GM19193 (cell line): Measurements from ENCODE around the gene FAM174B.
A peak's percentile ranks its signal among the peaks of the same experiment; 100 is the strongest.

Experiments
- POLR2A ChIP-seq: IDR thresholded peaks from 4 replicates; pipeline ENCODE4 v1.6.1; 2011; ENCODE audit not compliant: insufficient read depth, insufficient read length; ENCODE audit errors: extremely low read depth

FAM174B gene

DNA sequence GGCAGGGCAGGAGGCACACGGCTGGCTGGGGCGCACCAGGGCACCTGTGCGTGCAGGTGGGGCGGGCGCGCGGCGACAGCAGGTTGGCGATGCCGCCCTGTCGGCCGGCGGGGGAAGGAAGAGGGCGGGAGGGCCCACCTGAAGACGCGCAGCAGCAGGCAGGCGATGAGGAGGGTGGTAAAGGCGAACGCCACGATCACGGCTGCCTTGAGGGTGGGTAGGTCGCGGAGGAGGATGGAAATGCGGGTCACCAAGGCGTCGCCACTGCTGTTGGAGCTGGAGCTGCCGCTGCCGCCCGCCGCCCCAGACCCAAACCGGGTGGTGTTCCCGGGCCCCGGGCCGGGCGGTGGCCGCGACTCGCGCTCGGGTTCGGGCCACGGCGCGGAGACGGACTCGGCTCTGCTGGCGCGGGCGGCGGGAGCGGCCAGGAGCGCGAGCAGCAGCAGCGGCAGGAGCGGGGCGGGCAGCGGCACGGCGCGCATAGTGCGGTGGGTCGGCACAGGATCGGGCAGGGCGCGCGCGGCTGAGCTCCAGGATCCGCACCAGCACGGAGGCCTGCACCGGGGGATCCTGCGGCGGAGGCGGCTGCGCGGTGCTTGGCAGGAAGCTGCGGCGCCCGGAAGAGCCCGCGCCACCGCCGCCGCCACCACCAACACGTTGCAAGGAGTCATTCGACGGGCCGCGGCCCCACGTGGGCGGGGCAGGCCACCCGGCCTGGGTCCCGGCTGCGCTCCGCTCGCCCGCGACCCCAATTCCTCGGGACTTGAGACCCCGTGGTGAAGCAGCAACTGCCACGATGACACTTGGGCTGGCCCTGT lies at the start of gene FAM174B:
FAM174B (minus strand) TSS at position 598 of the 818 bp plus-strand sequence.
- TF ChIP-seq POLR2A, result peak; percentile 18

- no peak for TF ChIP-seq POLR2A
Observed at GRCh38 chr15:92696096-92696495, 40.5 kb upstream of the FAM174B start.

DNA sequence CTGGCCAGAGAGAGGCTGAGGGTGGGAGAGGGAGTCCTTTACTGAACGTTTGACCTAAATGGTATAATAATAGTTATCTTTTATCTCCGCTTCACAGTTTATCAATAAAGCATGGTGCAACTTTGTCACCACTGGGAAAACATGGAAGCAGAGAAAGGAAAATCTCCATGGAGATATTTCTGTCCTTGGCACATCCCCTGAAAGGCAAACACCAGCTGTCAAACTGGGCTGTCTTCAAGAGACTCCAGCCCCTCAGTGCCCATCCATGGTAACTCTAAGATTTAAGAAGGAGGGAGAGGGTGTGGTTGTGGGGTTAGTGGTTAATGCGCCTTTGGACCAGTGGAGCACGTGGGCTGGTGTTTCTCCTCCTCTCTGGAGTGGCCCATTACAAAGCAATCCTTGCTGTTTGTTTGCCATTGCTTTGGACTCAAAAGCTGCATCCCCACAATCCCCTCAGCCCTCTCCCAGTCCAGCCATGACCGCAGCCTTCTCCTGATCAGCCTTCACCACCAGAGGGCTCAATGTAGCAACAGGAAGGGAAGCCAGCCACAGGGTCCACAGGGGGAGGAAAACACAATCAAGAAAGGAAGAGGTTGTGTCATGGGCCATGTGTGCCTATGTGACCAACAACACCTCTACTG lies 38.2 kb upstream of the FAM174B start:
- TF ChIP-seq POLR2A, result no peak

DNA sequence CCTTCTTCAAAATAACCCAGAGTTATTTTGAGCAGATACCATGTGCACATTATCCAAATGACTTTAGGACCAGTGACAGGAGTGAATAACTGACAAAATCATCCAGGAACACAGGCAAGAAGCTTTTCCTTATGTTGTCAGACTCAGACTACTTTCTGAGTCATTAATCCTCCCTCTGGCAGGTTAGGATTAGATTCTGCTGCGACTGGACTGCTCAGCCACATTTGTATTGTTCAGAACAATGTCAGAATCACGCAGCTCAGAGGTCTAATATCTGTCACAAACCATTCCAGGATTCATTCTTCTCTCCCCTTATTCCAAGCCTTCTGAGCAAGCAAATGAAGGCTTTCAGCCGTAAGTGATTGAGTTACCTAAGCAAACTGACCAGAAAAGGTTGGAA lies 34.8 kb upstream of the FAM174B start:
- no peak for TF ChIP-seq POLR2A

DNA sequence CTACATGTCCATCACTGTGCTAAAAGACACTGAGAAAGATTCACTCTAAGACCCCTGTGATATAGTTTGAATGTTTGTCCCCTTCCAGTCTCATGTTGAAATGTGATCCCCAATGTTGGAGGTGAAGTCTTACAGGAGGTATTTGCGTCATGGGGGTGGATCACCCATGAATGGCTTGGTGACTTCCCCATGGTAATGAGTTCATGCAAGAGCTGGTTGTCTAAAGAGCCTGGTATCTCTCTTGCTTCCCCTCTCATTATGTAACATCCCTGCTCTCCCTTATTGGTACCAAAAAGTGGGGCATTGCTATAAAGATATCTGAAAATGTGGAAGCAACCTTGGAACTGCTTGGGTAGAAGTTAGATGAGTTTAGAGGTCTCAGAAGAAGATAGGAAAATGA lies 32.2 kb upstream of the FAM174B start:
- TF ChIP-seq POLR2A, result no peak

DNA sequence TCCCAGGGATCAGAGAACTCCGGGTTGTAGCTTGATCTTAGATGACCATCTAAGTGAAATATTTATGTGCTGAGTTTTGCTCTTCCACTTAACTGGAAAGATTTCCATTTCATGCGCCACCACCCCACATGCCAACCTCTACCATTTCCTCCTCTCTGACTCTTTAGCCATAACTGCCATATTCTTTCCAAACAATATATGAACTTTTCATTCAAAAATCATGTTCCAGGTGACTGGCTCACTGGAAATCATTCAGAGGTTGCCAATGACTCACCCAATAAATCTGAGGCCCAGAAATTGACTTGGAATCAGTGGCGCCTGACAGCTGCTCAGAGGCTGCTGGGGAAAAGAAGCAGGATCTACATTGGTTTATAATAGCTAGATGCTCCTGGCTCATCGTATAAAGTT lies 31.6 kb upstream of the FAM174B start:
- TF ChIP-seq POLR2A, result no peak

DNA sequence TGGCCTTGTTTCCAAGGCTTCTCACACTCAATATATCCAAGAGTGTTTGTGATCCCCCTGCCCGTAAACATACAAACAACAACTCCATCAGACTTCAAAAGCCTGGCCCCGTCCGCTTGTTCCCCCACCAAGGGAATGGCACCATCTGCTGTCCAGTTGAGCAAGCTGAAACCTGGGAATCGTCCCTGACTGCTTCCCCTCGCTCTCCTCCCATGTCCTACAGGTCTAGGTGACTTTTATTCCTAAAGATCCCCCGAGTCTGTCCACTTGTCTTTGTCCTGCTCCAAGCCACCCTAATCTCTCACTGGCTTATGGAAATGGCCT lies 27.9 kb upstream of the FAM174B start:
- no peak for TF ChIP-seq POLR2A

GRCh38 chr15:92682741-92683510 lies 27.4 kb upstream of the FAM174B start:
- no peak for TF ChIP-seq POLR2A

- TF ChIP-seq POLR2A, result no peak
Observed at GRCh38 chr15:92681141-92681631, 25.6 kb upstream of the FAM174B start.

- no peak for TF ChIP-seq POLR2A
Observed at GRCh38 chr15:92677999-92678398, 22.4 kb upstream of the FAM174B start.

DNA sequence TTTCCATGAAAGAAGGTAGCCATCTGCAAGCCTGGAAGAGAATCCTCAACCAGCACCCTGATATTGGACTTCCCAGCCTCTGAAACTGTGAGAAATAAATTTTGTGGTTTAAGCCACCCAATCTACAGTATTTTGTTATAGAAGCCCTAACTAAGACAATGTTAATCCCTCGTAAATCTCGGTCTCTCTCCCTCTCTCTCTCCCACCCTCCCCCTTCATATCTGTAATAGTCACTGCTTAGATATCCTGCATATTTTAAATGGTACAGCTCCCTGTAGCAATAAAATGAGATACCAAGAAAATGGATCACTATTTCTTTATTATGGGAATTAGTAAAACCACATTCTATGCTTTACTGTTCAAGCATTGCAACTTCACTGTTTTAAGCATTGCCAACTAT lies 21.0 kb upstream of the FAM174B start:
- no peak for TF ChIP-seq POLR2A

DNA sequence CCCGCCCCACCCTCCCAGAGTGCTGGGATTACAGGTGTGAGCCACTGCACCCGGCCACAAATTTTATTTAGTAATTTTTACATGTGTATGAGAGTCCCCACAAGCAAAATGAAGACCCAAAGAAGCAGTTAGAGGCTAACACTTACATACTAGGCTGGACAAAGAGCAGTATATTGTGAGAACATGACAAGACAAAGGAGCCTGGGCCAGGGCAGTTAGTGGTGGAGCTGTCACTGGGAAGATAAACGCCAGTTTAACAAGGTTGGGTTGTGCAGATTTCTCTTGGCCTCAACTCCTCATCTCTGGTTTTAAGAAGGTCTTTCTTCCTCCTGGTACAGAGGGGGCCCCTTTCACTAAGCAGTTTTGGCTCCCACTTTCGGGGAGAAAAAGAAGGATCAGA lies 19.9 kb upstream of the FAM174B start:
- TF ChIP-seq POLR2A, result no peak

DNA sequence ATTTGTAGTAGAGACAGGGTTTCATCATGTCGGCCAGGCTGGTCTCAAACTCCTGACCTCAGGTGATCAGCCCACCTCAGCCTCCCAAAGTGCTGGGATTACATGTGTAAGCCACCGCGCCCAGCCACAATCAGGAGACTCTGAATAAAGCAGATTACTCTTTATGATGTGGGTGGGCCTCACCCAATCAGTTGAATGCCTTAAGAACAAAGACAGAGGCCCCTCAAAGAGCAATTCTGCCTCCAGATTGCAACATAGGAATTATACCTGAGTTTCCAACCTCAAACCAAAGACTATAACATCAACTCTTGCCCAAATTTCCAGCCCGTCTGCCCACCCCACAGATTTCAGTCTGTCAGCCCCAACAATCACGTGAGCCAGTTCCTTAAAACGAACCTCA lies 18.8 kb upstream of the FAM174B start:
- TF ChIP-seq POLR2A, result no peak

DNA sequence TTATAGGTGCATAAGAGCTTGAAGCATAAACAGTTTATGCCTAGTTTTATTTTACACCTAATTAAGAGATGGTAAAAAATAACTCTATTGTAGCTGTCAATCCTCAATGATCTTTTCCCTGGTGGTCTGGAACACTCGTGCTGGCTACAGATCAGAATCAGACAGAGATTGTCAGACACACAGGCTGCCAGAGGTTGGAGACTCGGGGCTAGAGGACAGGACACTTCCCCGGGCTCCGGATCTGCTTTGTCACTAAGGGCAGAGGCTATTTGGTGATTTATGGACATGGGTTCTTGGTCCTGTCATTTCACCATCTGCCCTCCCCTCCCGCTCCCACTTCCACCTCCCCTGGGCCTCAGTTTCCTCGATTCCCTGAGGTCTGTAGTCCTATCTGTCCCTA lies 16.5 kb upstream of the FAM174B start:
- no peak for TF ChIP-seq POLR2A

DNA sequence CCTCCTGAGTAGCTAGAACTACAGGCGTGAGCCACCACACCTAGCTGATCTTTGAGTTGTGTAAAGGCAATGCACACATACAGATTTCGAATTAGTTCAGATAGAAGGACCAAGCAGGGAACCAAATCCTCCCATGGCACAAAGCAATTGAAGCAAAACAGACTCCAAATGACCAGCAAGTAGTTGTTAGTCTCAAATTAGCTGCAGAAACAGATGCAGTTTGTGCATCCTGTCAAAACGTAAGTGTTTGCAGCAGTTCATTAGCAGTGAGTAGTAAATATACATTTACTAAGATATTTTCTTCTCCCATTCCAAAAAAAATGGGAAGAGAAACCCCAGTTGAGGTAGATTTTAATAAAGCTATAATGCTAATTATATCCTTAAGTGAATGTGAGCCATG lies 15.8 kb upstream of the FAM174B start:
- no peak for TF ChIP-seq POLR2A
